HT1080 (cell line): ENCODE measurements around the gene PIAS2. TPM values are rescaled to one million over a fixed set of nuclear protein-coding genes. Genes with fewer than 3 reads are reported as not detected.
"Not testable (repeated sequence)": the region's sequence is repeated elsewhere in the genome, so short reads cannot be mapped to it uniquely, and the experiment has no call there.

Source experiments
- DNase-seq: peaks from one replicate; pipeline ENCODE4 v3.0.0-alpha.2; 2015; ENCODE audit warnings: low read depth
- total RNA-seq: library from RNA; depleted of rRNA; stranded (reverse); fragments of >200 nt; shearing (Covaris generic); gene quantifications from 2 replicates; pipeline ENCODE4 v1.2.3, GENCODE V29; 2014

The PIAS2 gene
- total RNA-seq, 1 experiment from 2014 or later = 20.8 TPM

DNA sequence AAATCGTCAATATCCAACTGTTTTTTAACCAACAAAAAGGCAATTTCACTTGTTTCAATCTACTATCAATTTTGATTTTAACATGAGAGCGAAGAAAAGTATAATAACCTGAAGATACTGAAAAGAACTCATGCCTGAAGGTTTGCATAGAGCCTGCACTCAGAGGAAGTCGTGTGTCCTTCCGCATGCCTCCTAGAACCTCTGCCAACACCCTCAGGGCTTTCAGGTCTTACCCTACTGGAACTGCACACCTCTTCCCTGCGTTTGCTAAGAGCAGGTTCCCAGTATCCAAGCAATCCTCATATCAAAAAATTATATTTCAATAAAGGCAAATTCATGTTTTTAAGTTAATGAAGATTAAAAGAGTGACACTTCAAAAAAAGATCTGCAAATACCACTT, 74.7 kb downstream of the PIAS2 start:
- no peak for DNase-seq

DNA sequence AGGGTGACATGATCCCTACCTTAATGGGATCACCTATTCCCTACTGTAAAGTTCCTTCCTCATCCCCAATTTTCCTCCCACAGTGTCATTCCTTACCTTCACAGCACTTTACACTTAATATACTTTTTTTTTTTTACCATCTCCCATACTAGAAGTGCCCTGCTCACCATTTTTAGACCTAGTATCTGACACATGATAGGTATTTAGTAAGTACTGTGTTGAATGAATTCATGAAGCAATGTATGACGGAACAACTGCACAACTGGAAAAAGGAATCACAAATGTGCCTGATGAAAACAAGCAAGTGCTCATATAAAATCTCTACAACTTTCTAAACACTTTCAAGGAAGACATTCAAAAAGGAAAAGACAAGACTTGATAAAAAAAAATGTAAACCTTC, 83.4 kb downstream of the PIAS2 start:
- DNase-seq = no peak

DNA sequence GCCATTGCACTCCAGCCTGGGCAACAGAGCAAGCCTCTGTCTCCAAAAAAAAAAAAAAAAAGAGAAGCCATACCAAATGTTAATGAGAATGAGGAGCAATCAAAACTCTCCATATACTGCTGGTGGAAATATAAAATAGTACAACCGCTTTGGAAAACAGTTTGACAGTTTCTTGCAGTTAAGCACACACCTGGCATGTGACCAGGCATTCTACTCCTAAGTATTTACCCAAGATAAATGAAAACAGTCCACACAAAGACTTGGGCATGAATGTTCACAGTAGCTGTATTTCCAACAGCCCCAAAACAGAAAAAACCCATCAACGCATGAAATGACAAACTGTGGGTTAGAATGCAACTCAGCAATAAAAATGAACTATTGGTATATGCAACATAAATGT, 84.5 kb downstream of the PIAS2 start:
- DNase-seq = no peak

DNA sequence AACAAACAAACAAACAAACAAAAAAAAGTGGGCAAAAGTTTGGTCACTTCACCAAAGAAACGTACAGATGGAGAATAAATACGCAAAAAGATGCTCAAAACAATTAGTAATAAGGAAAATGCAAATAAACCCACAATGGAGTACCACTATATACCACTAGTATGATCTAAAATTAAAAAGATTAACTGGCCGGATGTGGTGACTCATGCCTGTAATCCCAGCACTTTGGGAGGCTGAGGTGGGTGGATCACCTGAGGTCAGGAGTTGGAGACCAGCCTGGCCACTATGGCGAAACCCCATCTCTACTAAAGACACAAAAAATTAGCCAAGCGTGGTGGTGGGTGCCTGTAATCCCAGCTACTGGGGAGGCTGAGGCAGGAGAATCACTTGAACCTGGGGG, 84.9 kb downstream of the PIAS2 start:
- peak; percentile 29 for DNase-seq

DNA sequence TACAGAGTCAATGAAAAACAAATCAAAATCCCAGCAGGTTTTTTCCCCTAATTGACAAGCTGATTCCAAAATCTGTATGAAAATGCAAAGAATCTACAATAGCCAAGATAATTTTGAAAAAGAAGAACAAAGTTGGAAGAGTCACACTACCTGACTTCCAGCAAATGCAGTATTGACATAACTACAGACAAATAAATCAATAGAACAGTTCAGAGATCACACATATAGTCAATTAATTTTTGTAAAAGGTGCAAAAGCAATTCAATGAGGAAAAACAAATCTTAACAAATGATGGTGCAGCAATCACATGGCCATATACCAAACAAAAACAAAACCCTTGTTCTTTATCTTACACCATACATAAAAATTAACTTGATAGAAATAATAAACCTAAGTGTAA, 85.9 kb downstream of the PIAS2 start:
- DNase-seq = no peak

DNA sequence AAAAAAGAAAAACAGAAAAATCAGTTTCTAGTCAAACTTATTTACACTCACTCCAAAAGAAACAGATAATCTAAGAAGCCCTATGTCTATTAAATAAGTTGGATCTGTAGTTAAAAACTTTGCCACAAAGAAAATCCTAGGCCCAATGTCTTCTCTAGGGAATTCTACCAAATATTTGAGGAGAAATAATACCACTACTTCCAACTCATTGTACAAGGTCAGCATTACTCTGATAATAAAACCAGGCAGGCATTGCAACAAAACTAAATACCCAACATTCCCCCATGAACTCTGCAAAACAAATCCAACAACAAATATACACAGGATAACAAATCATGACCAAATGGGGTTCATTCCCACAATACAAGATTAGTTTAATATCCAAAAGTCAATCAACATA, 86.7 kb downstream of the PIAS2 start:
- DNase-seq = no peak

DNA sequence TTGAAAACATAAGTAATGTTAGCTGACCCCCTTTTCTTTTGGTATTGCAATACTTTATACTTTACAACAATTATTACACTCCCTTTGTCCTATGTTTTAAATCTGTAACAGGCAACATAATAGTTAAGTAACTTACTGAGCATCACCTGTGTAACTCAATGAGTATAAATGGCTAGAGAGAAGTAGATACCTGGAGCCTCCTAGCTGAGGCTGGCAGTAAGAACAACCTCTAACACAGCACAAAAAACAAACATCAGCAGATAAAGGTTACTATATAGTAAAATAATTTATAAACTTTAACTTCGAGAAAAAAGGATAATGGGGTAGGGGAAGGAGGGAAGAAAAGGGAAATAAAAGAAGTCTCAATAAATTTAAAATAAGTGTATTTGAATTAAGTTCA, 87.4 kb downstream of the PIAS2 start:
- no peak for DNase-seq

DNA sequence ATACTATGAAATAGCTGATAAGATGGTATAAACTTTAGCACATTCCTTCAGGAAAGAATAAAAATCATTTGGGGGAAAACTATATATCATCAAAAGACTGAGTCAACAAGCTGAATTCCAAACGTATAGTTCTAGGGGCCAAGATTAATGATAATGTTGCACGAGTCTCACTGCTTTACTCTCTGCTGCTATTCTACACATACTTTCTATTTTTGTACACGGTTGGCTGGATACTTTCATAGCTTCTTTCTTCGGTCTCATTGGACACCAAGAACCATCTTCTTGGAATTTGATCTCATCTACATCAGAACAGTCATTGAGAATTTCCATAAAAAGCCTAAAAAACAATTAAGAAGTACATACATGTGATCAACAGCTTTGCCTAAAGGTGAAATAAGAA, 87.8 kb downstream of the PIAS2 start:
- DNase-seq = no peak

DNA sequence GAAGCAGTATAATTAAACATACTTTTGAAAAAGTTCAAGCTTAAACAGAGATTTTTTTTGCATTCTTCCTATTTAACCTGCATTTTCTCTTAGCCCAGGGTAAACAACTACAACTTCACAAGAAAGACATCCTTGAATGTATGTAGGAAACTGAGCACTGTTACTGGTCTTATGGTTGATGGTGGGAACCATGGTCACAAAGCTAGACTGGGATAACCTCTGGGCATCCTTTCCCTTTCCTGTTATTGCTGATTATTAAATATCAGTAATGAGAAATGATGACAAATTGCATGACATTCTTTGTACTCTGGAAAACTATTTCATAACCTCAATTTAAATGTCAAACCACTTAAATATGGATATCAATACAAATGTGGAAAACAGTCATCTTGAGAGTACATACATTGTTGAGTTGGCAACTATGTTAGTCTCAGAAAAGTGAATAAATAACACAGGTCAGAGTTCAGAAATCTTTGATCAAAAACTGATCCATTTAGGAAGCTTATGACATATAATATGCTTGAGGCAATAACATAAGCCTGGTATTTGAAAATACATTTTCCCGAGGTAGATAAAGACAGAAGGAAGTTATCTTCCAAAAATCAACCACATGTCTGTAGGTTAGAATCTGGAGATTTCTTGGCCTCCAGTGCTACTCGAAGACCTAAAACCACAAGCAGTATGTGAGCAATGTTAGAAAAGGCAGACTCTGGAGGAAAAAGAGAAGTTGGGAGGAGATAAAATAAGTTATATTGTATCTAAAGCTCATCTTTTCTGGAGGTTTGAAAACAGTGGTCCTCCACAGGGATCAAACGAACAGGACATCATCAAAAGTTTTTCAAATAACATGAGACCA, 95.2 kb downstream of the PIAS2 start:
- DNase-seq = no peak

DNA sequence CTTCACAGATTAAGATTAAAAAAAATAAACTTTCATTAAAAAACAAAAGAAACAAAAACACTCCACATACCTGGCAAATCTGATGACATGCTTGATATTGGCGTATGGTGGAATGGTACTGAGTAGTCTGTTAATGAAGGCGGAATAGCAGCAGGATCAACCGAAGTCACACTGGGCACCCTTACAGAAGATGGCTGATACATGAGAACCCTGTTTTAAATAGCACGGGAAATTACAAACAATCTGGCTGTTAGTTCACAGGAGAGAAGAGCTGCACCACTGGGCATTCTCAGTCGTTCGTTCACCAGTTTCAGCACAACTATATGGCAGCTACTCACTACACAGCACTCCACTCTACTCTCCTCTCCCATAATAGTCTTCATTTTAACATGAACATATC, 96.4 kb downstream of the PIAS2 start:
- no peak for DNase-seq

DNA sequence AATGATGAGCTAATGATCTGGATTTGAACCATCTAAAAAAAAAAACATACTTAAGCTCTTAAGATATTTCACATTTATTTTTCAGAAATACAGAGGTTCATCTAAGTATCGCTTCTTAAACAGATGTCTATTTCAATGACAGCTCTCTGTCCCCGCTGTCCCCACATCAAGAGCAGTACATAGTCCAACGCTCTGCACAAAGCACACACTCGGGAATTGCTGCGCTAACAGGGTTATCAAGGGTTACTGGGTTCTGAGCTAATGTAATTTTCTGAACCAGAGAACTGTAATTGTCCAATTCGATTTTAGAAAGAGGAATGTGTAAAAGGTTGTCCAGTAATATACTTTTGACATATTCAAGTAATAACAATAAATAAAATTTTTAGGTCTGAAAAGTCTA, 101.6 kb downstream of the PIAS2 start:
- no peak for DNase-seq

DNA sequence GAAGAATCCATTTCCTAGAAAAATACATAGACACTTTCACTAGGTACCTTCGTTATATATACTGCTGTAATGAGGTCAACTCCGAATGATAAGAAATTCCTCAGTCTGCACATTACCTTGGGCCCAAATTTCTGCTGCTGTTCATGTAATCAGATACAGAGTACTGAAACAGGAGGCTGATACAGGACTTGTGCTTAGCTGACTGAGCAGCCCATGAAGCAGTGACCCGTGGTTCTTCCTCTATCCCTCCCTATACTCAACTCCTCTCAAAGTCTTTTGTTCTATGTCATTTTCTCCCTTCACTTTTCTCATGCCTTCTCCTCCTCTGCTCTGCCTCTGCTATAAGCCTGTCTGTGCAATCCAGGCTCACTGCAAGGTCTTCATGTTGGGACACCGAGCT, 102.9 kb downstream of the PIAS2 start:
- no peak for DNase-seq

DNA sequence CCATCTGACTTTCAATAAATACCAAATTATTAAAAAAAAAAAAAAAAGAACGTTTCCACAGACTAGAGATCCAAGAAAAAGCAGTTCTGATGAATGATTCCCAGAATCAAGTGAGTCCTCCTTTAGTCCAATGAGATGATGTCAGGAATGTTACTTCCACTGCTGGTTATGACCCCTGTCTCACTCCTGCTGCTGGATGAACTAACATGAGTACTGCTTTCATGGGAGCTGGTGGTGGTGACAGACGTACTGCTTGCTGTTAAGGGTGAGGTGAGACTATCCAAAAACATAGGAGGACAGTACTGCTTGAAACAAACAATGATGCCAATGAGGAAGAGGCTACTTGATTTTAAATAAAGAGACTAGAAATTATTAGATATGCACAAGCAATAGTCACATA, 105.0 kb downstream of the PIAS2 start:
- DNase-seq = no peak

DNA sequence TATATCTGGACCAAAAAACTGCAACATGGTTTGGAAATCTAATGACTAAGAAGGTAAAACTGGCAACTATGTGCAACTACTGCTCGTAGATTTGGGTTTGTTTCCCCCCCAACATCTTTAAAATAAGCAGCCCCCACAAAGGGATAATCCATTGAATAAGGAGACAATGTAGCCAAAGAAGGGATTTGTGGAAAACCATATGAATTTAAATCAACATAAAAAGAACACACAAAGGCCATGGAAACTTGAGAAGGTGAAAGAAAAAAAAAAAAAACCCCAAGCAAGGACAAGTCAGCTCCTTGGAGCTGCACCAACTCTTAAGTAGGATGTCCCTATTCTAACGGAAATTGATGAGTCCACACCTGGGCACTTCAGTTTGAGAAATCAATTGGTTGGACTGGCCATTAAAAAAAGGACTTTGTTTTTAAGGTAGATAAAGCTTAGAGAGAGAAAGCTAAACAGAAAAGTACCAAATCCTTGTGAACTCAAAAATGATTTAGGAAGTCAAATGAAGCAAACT, 106.8 kb downstream of the PIAS2 start:
- no peak for DNase-seq

DNA sequence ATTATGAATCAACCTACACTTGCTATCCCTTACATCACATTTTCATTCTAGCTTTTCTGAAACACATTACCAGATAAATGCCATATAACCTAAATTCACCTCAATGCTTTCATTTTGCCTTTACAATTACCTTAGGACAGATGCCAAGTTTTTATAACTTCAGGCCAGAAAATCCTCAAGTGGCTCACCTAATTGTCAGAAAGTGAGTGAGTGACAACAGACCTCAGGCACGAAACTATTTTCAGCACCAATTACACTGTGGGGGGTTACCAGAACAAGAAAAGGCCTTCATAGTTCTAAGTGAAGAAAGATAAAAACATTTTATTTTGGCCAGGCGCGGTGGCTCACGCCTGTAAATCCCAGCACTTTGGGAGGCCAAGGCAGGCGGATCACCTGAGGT, 108.2 kb downstream of the PIAS2 start:
- no peak for DNase-seq

DNA sequence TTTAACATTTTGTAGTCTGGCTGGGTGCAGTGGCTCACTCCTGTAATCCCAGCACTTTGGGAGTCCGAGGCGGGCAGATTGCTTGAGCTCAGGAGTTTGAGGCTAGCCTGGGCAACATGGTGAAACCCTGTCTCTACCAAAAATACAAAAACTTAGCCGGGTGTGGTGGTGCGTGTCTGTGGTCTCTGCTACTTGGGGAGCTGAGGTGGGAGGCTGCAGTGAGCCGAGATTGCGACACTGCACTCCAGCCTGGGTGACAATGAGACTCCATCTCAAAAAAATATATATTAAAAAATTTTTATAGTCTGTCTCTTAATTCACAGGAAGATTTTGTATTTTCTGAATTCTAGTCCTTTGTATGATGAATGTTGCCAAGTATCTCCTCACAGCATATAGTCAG, 121.4 kb downstream of the PIAS2 start:
- DNase-seq = not testable (repeated sequence)

DNA sequence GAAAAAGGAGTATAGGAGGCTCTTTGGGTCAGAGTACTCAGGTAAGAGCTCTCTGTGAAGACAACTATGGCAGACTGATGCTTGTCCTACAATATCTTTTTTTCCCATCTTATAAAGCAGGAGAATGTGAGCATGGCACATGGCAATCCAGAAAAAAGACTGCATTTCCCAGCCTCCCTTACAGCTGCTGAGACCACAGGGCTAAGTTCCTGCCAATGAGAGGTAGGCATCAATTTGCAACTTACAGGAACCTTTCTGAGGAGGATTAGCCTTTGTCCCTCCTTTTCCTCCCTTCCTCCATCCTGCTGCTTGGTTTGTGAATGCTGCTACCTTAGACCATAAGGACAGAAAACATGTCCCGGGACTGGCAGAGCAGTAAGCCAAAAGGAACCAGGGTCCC, 122.7 kb downstream of the PIAS2 start:
- DNase-seq = no peak

DNA sequence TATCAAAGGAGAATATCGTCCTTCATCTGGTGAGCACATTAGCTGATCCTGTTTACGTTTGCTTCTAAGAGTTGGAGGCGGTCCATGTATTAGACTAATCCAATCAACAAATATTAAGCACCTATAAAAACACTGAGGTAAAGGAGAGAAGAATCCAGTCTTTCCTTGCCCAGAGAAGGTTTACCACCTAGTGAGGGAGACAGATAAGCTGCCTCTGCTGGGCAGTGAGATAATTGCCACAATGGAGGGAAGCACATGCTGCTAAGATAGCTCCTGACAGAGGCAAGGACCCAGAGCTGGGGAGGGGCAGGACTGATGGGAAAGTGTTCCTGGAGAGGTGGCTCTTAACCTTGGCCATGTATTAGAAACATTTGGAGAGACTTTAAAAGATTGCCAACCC, 123.7 kb downstream of the PIAS2 start:
- no peak for DNase-seq

DNA sequence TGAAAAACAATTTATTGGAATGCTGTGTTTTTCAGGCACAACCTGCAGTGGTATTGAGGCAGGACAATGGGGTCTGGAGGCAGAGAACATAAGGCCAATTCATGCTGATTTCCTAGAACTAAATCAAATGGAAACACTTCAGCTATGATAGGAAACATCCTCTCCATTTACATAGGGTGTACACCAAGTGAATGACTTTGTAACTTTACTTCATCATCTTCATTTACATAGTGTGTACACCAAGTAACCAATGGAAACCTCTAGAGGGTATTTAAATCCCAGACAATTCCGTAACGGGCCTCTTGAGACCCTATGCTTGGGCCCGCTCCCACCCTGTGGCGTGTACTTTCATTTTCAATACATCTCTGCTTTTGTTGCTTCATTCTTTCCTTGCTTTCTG, 128.2 kb downstream of the PIAS2 start:
- DNase-seq = no peak

DNA sequence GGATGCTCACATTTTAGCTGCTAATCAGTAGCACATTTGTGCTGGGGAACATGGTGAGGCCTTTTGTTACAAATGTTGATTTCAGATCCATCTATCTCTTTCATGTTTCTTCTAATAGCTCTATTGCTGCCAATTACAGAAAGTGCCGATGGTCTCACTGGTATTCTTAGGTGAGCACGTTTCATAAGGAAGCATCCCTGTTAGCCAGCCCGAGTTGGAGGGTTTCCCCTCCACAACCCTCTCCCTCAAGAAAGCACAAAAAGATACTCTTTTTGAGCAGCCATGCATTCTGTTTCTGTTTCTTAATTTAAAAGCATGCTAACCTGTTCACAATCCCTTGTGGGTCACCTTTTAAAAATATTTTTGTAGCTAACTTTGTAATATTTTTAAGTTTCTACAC, 129.6 kb downstream of the PIAS2 start:
- no peak for DNase-seq

DNA sequence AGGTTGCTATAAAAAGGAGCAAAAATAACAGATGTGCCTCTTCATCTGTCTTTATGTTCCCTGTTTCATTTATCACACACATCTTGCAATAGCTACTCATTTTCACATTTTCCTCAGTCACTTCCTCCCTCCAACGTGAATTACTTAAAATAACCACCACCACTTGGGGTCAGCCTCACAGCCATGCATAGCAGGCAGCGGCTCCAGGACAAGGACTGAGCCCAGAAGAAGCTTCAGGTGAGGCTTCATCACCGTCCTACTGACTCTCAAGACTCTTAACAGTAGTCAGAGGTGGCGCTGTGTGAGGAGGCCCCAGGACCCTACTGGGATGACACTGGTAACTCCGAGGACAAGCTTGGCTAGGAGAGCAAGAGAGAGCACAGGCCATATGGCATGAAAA, 144.9 kb downstream of the PIAS2 start:
- DNase-seq = no peak

DNA sequence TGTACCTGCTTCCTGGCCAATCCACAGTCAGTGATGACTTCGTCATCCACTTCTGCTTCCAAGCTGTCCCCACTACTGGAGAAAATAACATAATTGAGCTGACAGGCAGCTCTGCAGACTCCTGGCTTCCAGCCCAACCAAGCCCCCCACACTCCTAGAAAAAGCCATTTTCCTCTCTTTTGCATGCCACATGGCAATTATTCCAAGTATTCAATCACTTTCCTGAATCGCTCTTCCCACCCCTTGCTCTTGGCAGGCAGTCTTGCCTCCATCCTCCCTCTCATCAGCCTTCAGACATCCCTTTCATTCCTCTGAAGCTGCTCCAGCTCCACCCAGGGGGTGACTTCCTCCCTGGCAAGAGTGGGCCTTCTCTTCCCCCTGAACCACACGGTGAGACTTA, 146.2 kb downstream of the PIAS2 start:
- no peak for DNase-seq

DNA sequence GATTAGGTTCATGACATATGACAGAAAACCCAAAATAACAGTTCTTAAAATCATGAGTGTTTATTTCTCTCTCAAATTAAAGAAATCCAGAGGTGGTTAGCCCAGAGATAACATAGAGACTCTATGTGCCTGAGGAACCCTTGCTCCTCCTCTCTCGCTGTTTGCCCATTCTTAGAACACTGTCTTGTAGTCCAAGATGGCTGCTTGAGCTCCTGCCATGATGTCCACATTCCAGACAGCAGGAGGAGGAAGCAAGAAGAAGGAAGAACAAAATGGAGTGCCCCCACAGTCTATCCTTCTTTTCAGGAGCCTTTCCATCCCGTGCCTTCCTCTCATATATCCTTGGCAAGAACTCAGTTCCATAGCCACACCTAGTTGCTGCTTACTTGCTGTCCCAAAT, 146.6 kb downstream of the PIAS2 start:
- DNase-seq = no peak
